PC-3 (cell line): Measurements from ENCODE around the gene CYBC1.

ENCODE experiments used
- EZH2 ChIP-seq: fragments of 300-600 bp; sonication (generic); IDR thresholded peaks from one replicate; pipeline ENCODE4 v1.6.1; 2017; ENCODE audit warnings: antibody characterized with exemption, mild to moderate bottlenecking, low read length; ENCODE audit not compliant: unreplicated experiment
- EZH2phosphoT487 ChIP-seq: fragments of 300-600 bp; sonication (generic); IDR thresholded peaks from 2 replicates; pipeline ENCODE4 v1.6.1; 2018; ENCODE audit warnings: mild to moderate bottlenecking, antibody characterized with exemption, low read length, borderline replicate concordance
- TF ChIP-seq, protein P1 (sequence below): fragments of 300-600 bp; sonication (generic); conservative IDR thresholded peaks from 2 replicates; pipeline ENCODE4 v1.5.1; 2017; ENCODE audit warnings: antibody characterized with exemption, low read depth, mild to moderate bottlenecking, low read length

DNA sequence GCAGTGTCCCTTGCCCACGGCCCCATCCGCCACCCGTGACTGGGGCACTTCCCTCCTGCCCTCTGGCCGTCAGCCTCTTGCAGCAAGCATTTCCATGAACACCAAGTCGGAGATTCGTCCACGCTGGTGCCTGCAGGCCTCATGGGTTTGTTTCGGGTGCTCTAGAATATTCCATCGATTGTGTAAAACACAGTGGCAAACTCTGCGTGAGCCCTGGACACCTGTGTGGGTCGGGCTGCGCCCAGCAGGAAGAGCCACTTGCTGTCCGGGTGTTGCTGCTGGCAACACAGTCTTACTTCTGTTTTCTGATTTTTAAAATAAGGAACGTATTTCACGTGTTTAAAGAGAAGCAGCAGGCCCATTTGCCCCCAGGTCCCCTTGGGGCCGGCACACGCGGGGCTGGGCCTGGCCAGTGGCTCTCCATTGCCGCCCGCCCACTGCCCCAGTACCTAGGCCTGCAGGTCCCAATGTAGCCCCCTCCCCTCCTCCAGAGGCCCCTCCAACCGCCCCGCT lies 10.0 kb downstream of the CYBC1 start:
- TF ChIP-seq, protein P1, sequence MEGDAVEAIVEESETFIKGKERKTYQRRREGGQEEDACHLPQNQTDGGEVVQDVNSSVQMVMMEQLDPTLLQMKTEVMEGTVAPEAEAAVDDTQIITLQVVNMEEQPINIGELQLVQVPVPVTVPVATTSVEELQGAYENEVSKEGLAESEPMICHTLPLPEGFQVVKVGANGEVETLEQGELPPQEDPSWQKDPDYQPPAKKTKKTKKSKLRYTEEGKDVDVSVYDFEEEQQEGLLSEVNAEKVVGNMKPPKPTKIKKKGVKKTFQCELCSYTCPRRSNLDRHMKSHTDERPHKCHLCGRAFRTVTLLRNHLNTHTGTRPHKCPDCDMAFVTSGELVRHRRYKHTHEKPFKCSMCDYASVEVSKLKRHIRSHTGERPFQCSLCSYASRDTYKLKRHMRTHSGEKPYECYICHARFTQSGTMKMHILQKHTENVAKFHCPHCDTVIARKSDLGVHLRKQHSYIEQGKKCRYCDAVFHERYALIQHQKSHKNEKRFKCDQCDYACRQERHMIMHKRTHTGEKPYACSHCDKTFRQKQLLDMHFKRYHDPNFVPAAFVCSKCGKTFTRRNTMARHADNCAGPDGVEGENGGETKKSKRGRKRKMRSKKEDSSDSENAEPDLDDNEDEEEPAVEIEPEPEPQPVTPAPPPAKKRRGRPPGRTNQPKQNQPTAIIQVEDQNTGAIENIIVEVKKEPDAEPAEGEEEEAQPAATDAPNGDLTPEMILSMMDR = no peak
- TF ChIP-seq EZH2phosphoT487 (no peak), EZH2 (no peak)
